H9 (cell line): ENCODE measurements around the gene TCERG1L. TPM values are rescaled to one million over a fixed set of nuclear protein-coding genes. Genes with fewer than 3 reads are reported as not detected.

ENCODE experiments used
- DNase-seq: peaks from one replicate; pipeline ENCODE4 v3.0.0-alpha.2; 2017
- H2AFZ ChIP-seq: one replicate; pipeline ENCODE4 v1.6.1; 2013; ENCODE audit warnings: mild to moderate bottlenecking, low read length, control low read depth, moderate library complexity
- H2AK5ac ChIP-seq: 2 replicates; pipeline ENCODE4 v1.6.1; 2013; ENCODE audit warnings: low read length, control low read depth, mixed read lengths; ENCODE audit not compliant: insufficient read length
- H2BK120ac ChIP-seq: one replicate; pipeline ENCODE4 v1.6.1; 2013; ENCODE audit warnings: low read depth, mild to moderate bottlenecking, low read length, control low read depth, inconsistent platforms; ENCODE audit not compliant: poor library complexity, severe bottlenecking
- H2BK12ac ChIP-seq: 2 replicates; pipeline ENCODE4 v1.6.1; 2013; ENCODE audit warnings: low read length, control low read depth, mixed read lengths, low read depth; ENCODE audit not compliant: insufficient read length
- H2BK15ac ChIP-seq: 2 replicates; pipeline ENCODE4 v1.6.1; 2013; ENCODE audit warnings: low read depth, low read length, control low read depth
- H2BK20ac ChIP-seq: one replicate; pipeline ENCODE4 v1.6.1; 2013; ENCODE audit warnings: low read depth, mild to moderate bottlenecking, low read length, control low read depth, inconsistent platforms; ENCODE audit not compliant: poor library complexity, severe bottlenecking
- H2BK5ac ChIP-seq: 2 replicates; pipeline ENCODE4 v1.6.1; 2013; ENCODE audit warnings: low read length, control low read depth, mixed read lengths; ENCODE audit not compliant: insufficient read length
- H3K14ac ChIP-seq: 2 replicates; pipeline ENCODE4 v1.6.1; 2013; ENCODE audit warnings: low read length, control low read depth; ENCODE audit not compliant: insufficient read depth
- H3K18ac ChIP-seq: 2 replicates; pipeline ENCODE4 v1.6.1; 2013; ENCODE audit warnings: low read depth, mild to moderate bottlenecking, mixed read lengths, low read length, control low read depth; ENCODE audit not compliant: insufficient read length
- H3K23ac ChIP-seq: 2 replicates; pipeline ENCODE4 v1.6.1; 2013; ENCODE audit warnings: low read length, control low read depth, mixed read lengths, low read depth; ENCODE audit not compliant: insufficient read length
- H3K23me2 ChIP-seq: 2 replicates; pipeline ENCODE4 v1.6.1; 2013; ENCODE audit warnings: low read depth, mild to moderate bottlenecking, mixed read lengths, low read length, control low read depth; ENCODE audit not compliant: insufficient read length, poor library complexity, severe bottlenecking
- H3K27ac ChIP-seq: 2 replicates; pipeline ENCODE4 v1.5.1; 2013; ENCODE audit warnings: low read length, control low read depth, mixed read lengths, low read depth; ENCODE audit not compliant: insufficient read length
- H3K27me3 ChIP-seq: 2 replicates; pipeline ENCODE4 v1.6.1; 2013; ENCODE audit warnings: low read length, control low read depth, inconsistent platforms; ENCODE audit not compliant: insufficient read depth
- H3K4ac ChIP-seq: 2 replicates; pipeline ENCODE4 v1.6.1; 2013; ENCODE audit warnings: low read depth, mild to moderate bottlenecking, control low read depth, inconsistent platforms, low read length, moderate library complexity
- H3K4me1 ChIP-seq: 2 replicates; pipeline ENCODE4 v1.6.1; 2013; ENCODE audit warnings: low read length, control low read depth, inconsistent platforms; ENCODE audit not compliant: insufficient read depth
- H3K4me2 ChIP-seq: 2 replicates; pipeline ENCODE4 v1.6.1; 2013; ENCODE audit warnings: low read length, control low read depth, mixed read lengths; ENCODE audit not compliant: insufficient read length, insufficient read depth
- H3K56ac ChIP-seq: 2 replicates; pipeline ENCODE4 v1.6.1; 2013; ENCODE audit warnings: low read depth, mild to moderate bottlenecking, mixed read lengths, low read length, control low read depth; ENCODE audit not compliant: insufficient read length
- H3K79me1 ChIP-seq: 2 replicates; pipeline ENCODE4 v1.6.1; 2013; ENCODE audit warnings: low read depth, mild to moderate bottlenecking, moderate library complexity, low read length, control low read depth, inconsistent platforms; ENCODE audit not compliant: insufficient read depth, poor library complexity, severe bottlenecking
- H3K79me2 ChIP-seq: 2 replicates; pipeline ENCODE4 v1.6.1; 2013; ENCODE audit warnings: low read length, control low read depth, inconsistent platforms; ENCODE audit not compliant: insufficient read depth
- H3K9ac ChIP-seq: 2 replicates; pipeline ENCODE4 v1.6.1; 2013; ENCODE audit warnings: low read length, control low read depth, mixed read lengths; ENCODE audit not compliant: insufficient read length; ENCODE audit errors: extremely low read depth
- H3K9me3 ChIP-seq: one replicate; pipeline ENCODE4 v1.6.1; 2013; ENCODE audit warnings: low read depth, low read length, inconsistent platforms; ENCODE audit not compliant: control insufficient read depth
- H3T11ph ChIP-seq: one replicate; pipeline ENCODE4 v1.6.1; 2013; ENCODE audit warnings: mild to moderate bottlenecking, low read length, control low read depth, inconsistent platforms
- H4K20me1 ChIP-seq: one replicate; pipeline ENCODE4 v1.6.1; 2013; ENCODE audit not compliant: control insufficient read depth, insufficient read length, insufficient read depth
- H4K5ac ChIP-seq: 2 replicates; pipeline ENCODE4 v1.6.1; 2013; ENCODE audit warnings: low read depth, mild to moderate bottlenecking, mixed read lengths, low read length, control low read depth; ENCODE audit not compliant: insufficient read length
- H4K8ac ChIP-seq: replicated peaks from 2 replicates; pipeline ENCODE4 v1.6.1; 2013; ENCODE audit warnings: low read length, control low read depth, mixed read lengths, low read depth; ENCODE audit not compliant: insufficient read length
- H4K91ac ChIP-seq: 2 replicates; pipeline ENCODE4 v1.6.1; 2013; ENCODE audit warnings: low read depth, mild to moderate bottlenecking, moderate library complexity, mixed read lengths, low read length, control low read depth; ENCODE audit not compliant: insufficient read length
- H3K27ac Mint-ChIP-seq, 3 experiments: 2 replicates in 2 of 3; 3 replicates in 1 of 3; pipeline ENCODE4 v1.8.0; 2020 to 2021; ENCODE audit warnings: mixed read lengths in 3 of 3, mild to moderate bottlenecking in 1 of 3, moderate library complexity in 1 of 3
- H3K27me3 Mint-ChIP-seq: 2 replicates; pipeline ENCODE4 v1.8.0; 2021; ENCODE audit warnings: low read depth, mild to moderate bottlenecking, moderate library complexity, mixed read lengths
- H3K36me3 Mint-ChIP-seq, 3 experiments: 2 replicates in 2 of 3; 3 replicates in 1 of 3; pipeline ENCODE4 v1.8.0; 2020 to 2021; ENCODE audit warnings: low read depth in 3 of 3, mixed read lengths in 3 of 3; ENCODE audit not compliant: insufficient read depth in 1 of 3
- H3K4me1 Mint-ChIP-seq, 2 experiments: 2 replicates each; pipeline ENCODE4 v1.8.0; 2020; ENCODE audit warnings: mixed read lengths in 2 of 2
- H3K4me3 Mint-ChIP-seq, 2 experiments: 2 replicates in 1 of 2; 3 replicates in 1 of 2; pipeline ENCODE4 v1.8.0; 2020 to 2021; ENCODE audit warnings: mild to moderate bottlenecking in 2 of 2, mixed read lengths in 2 of 2, moderate library complexity in 1 of 2
- H3K9me3 Mint-ChIP-seq, 2 experiments: 2 replicates in 1 of 2; 3 replicates in 1 of 2; pipeline ENCODE4 v1.8.0; 2020; ENCODE audit warnings: mild to moderate bottlenecking in 2 of 2, mixed read lengths in 2 of 2, moderate library complexity in 1 of 2
- WGBS: extraction: QIAGEN DNeasy Blood & Tissue Kit; methylation state at CpG from one replicate; pipeline ENCODE4 v1.1.7; 2013; ENCODE audit warnings: missing lambda C conversion rate, low lambda C conversion rate, mixed read lengths; ENCODE audit not compliant: insufficient read length; ENCODE audit errors: extremely low coverage; 5-methylcytosine and 5-hydroxymethylcytosine counted together
- total RNA-seq: library from RNA; stranded (reverse); gene quantifications from 2 replicates; pipeline ENCODE4 v1.2.1, GENCODE V29; 2021
- TF ChIP-seq, protein P1 (sequence below): fragments of 200-600 bp; sonication (generic); conservative IDR thresholded peaks from 3 replicates; pipeline ENCODE4 v1.8.0; 2021; ENCODE audit warnings: antibody characterized with exemption, mild to moderate bottlenecking

The TCERG1L gene
- total RNA-seq, 1 experiment from 2014 or later = 3.3 TPM

GRCh38 chr10:131149586-131149985 lies 161.9 kb downstream of the TCERG1L start:
- H3K18ac ChIP-seq = no peak overlapping the region
- peaks cover 28 to 38% of the 10 kb centered on the region in 2 experiments for H3K9me3 Mint-ChIP-seq
- H4K91ac ChIP-seq = no peak overlapping the region
- no peaks in the 10 kb centered on the region for H3K23me2 ChIP-seq
- no peak overlapping the region for H3K27ac Mint-ChIP-seq
- no peak overlapping the region for H4K5ac ChIP-seq
- no peaks in the 10 kb centered on the region for H3K4me1 ChIP-seq
- H3K56ac ChIP-seq = no peak overlapping the region
- H3K27me3 Mint-ChIP-seq = no peaks in the 10 kb centered on the region; the same call in 1 of the 2 replicates
- no peak overlapping the region for H2AFZ ChIP-seq
- no peaks in the 10 kb centered on the region for H4K20me1 ChIP-seq
- no peak overlapping the region for H4K8ac ChIP-seq
- H3K9ac ChIP-seq = no peak overlapping the region
- H2AK5ac ChIP-seq = no peak overlapping the region
- no peak overlapping the region for H2BK20ac ChIP-seq
- H3K14ac ChIP-seq = no peak overlapping the region
- WGBS = no CpG with 5 or more reads among the region's 10 CpGs
- no peak overlapping the region for H2BK120ac ChIP-seq
- no peak overlapping the region for H3K4me3 Mint-ChIP-seq
- DNase-seq = no peak
- H3K79me2 ChIP-seq = no peaks in the 10 kb centered on the region
- H2BK15ac ChIP-seq = no peak overlapping the region
- no peaks in the 10 kb centered on the region for H3K79me1 ChIP-seq
- TF ChIP-seq, protein P1, sequence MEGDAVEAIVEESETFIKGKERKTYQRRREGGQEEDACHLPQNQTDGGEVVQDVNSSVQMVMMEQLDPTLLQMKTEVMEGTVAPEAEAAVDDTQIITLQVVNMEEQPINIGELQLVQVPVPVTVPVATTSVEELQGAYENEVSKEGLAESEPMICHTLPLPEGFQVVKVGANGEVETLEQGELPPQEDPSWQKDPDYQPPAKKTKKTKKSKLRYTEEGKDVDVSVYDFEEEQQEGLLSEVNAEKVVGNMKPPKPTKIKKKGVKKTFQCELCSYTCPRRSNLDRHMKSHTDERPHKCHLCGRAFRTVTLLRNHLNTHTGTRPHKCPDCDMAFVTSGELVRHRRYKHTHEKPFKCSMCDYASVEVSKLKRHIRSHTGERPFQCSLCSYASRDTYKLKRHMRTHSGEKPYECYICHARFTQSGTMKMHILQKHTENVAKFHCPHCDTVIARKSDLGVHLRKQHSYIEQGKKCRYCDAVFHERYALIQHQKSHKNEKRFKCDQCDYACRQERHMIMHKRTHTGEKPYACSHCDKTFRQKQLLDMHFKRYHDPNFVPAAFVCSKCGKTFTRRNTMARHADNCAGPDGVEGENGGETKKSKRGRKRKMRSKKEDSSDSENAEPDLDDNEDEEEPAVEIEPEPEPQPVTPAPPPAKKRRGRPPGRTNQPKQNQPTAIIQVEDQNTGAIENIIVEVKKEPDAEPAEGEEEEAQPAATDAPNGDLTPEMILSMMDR = no peak
- no peak overlapping the region for H3K4me2 ChIP-seq
- H2BK12ac ChIP-seq = no peak overlapping the region
- H3T11ph ChIP-seq = no peak overlapping the region
- H3K23ac ChIP-seq = no peak overlapping the region
- no peak overlapping the region for H2BK5ac ChIP-seq
- H3K9me3 ChIP-seq = no peaks in the 10 kb centered on the region
- H3K27me3 ChIP-seq = no peaks in the 10 kb centered on the region
- H3K4ac ChIP-seq = no peak overlapping the region
- H3K27ac ChIP-seq = no peak overlapping the region
- H3K4me1 Mint-ChIP-seq = peaks cover 10 to 23% of the 10 kb centered on the region in 2 experiments
- H3K36me3 Mint-ChIP-seq = peaks cover 28 to 37% (median 34%) of the 10 kb centered on the region in 3 experiments
